ENCODE data around the gene TYMP.

- no peak for TF ChIP-seq CTCF (conservative IDR thresholded peaks at IDR 0.05; ENCODE audit: low read depth, low read length)
- no peak for TF ChIP-seq EZH2 (IDR thresholded peaks at IDR 0.05; ENCODE audit: borderline replicate concordance, low read depth, low read length, poor library complexity, severe bottlenecking)
These were observed 25.2 kb downstream of the TYMP start for GRCh38 chr22:50504369-50505211.
